Calu3 (cell line): Measurements from ENCODE around the gene KRT5. TPM values are rescaled to one million over a fixed set of nuclear protein-coding genes. Genes with fewer than 3 reads are reported as not detected.

Experiments
- BruUV-seq: library from RNA; stranded (reverse); fragments of 400-500 nt; replicated peaks from 2 replicates; lab custom pipeline; 2021; lab: Mats Ljungman, UMichigan
- CTCF ChIA-PET: fragments of 300-600 bp; sonication (Branson Sonifier 250); formaldehyde crosslinking; loops from one replicate; lab custom pipeline; 2022; ENCODE audit warnings: antibody characterized with exemption; lab: Charles Lee
- DNase-seq: peaks from one replicate; pipeline ENCODE4 v3.0.0; 2022
- H3K27ac Mint-ChIP-seq: one replicate; pipeline ENCODE4 v1.8.0; 2022; ENCODE audit warnings: mixed read lengths; ENCODE audit not compliant: unreplicated experiment
- H3K27me3 Mint-ChIP-seq: one replicate; pipeline ENCODE4 v1.8.0; 2022; ENCODE audit warnings: mixed read lengths; ENCODE audit not compliant: unreplicated experiment
- H3K36me3 Mint-ChIP-seq: one replicate; pipeline ENCODE4 v1.8.0; 2022; ENCODE audit warnings: mild to moderate bottlenecking, moderate library complexity, mixed read lengths; ENCODE audit not compliant: insufficient read depth, unreplicated experiment
- H3K4me1 Mint-ChIP-seq: one replicate; pipeline ENCODE4 v1.8.0; 2022; ENCODE audit warnings: mild to moderate bottlenecking, low read depth, mixed read lengths; ENCODE audit not compliant: unreplicated experiment
- H3K4me3 Mint-ChIP-seq: one replicate; pipeline ENCODE4 v1.8.0; 2022; ENCODE audit warnings: mild to moderate bottlenecking, low read depth, moderate library complexity, mixed read lengths; ENCODE audit not compliant: unreplicated experiment
- H3K9me3 Mint-ChIP-seq: one replicate; pipeline ENCODE4 v1.8.0; 2022; ENCODE audit warnings: low read depth, mixed read lengths; ENCODE audit not compliant: unreplicated experiment
- CTCF ChIP-seq: fragments of 200-600 bp; IDR thresholded peaks from one replicate; pipeline ENCODE4 v1.8.0; 2022; ENCODE audit warnings: antibody characterized with exemption; ENCODE audit not compliant: unreplicated experiment
- intact Hi-C: fragments of 100-400 bp; cut with micrococcal nuclease; formaldehyde crosslinking; loops from one replicate; pipeline ENCODE4 v1.10.0; 2022; ENCODE audit not compliant: unreplicated experiment
- total RNA-seq: library from RNA; stranded (reverse); gene quantifications from 2 replicates; pipeline ENCODE4 v1.2.3, GENCODE V29; 2022

KRT5 gene
- total RNA-seq, 1 experiment from 2014 or later: 1.3 TPM

GRCh38 chr12:52486166-52487105, 33.8 kb downstream of the KRT5 start:
- Mint-ChIP-seq H3K27ac (no peak overlapping the region), H3K4me1 (no peaks in the 10 kb centered on the region), H3K9me3 (no peaks in the 10 kb centered on the region), H3K4me3 (no peak overlapping the region), H3K27me3 (peaks cover 80% of the 10 kb centered on the region), H3K36me3 (no peaks in the 10 kb centered on the region)
- no peak for TF ChIP-seq CTCF
- BruUV-seq: no TSS peak
- CTCF ChIA-PET: no interaction called here
- intact Hi-C loops: no loop called here
- DNase-seq: no peak

DNA sequence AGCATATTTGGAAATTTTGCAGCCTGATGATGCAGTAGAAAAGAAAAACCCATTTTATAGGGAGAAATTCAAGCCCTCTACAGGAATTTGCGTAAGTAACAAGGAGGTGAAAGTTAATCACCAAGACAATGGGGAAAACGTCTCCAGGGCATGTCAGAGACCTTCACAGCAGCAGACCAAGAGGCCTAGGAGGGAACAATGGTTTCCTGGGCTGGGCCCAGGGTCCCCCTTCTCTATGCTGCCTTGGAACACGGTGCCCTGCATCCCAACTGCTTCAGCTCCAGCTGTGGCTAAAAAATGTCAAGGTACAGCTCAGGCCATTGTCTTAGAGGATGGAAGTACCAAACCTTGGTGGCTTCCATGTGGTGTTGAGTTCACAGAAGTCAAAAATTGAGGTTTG, 40.1 kb downstream of the KRT5 start:
- CTCF ChIA-PET: no interaction called here
- Mint-ChIP-seq H3K27ac (no peak overlapping the region), H3K9me3 (no peaks in the 10 kb centered on the region), H3K4me1 (no peaks in the 10 kb centered on the region), H3K36me3 (no peaks in the 10 kb centered on the region), H3K27me3 (peaks cover 62% of the 10 kb centered on the region), H3K4me3 (no peak overlapping the region)
- no peak for TF ChIP-seq CTCF
- no peak for DNase-seq
- intact Hi-C loops: no loop called here
- BruUV-seq: no TSS peak

DNA sequence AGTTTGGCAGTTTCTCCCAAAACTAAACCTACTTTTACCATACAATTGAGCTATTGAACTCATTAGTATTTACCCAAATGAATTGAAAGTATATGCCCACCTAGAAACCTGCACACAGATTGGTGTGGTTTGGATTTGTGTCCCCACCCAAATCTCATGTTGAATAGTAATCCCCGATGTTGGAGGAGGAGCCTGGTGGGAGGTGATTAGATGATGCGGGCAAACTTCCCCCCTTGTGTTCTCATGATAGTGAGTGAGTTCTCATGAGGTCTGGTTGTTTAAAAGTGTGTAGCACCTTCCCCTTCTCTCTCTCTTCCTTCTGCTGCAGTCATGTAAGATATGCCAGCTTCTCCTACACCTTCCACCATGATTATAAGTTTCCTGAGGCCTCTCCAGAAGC, 42.5 kb downstream of the KRT5 start:
- no peaks in the 10 kb centered on the region for H3K36me3 Mint-ChIP-seq
- H3K4me3 Mint-ChIP-seq: no peak overlapping the region
- no TSS peak for BruUV-seq
- H3K9me3 Mint-ChIP-seq: no peaks in the 10 kb centered on the region
- DNase-seq: no peak
- no peak overlapping the region for H3K27ac Mint-ChIP-seq
- no peak for TF ChIP-seq CTCF
- intact Hi-C loops: no loop called here
- H3K4me1 Mint-ChIP-seq: no peaks in the 10 kb centered on the region
- CTCF ChIA-PET: interaction anchor here (0.6 kb wide), 1 partner anchor 296 kb away, joined by 3 read pairs; no protein-coding TSS in a partner anchor
- H3K27me3 Mint-ChIP-seq: peaks cover 38% of the 10 kb centered on the region

DNA sequence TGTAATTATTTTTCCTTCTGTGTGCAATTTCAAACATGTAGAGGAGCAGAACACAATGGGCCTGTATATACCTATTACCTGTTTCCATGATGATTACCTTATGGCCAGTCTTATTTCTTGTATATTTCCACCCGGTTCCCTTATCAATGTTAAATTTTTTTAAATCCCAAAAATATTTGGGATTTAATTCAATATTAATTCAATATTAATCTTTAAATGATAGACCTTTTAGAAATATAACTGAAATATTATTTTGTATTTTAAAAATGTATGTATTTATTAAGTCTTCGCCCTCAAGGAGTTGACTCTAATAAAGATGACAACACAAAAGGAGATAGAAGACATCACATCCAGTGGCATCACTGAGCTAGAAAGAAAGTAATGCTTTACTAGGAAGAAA, 46.0 kb downstream of the KRT5 start:
- H3K9me3 Mint-ChIP-seq: no peaks in the 10 kb centered on the region
- no peak overlapping the region for H3K4me3 Mint-ChIP-seq
- H3K4me1 Mint-ChIP-seq: no peaks in the 10 kb centered on the region
- H3K27me3 Mint-ChIP-seq: peaks cover 51% of the 10 kb centered on the region
- no peak overlapping the region for H3K27ac Mint-ChIP-seq
- no peak for DNase-seq
- no peaks in the 10 kb centered on the region for H3K36me3 Mint-ChIP-seq
- intact Hi-C loops: no loop called here
- BruUV-seq: no TSS peak
- no peak for TF ChIP-seq CTCF
- CTCF ChIA-PET: no interaction called here
